Esophagus squamous epithelium (tissue), 4 donors: ENCODE measurements around the gene PSMD8.

ENCODE experiments used
- POLR2A ChIP-seq, 4 donors: fragments of 450-650 bp; IDR thresholded peaks; one replicate each; pipeline ENCODE4 v1.6.1; 2017; ENCODE audit warnings: antibody characterized with exemption in 4 of 4, mild to moderate bottlenecking in 4 of 4, moderate library complexity in 3 of 4
- TF ChIP-seq, protein P1 (sequence below), 6 experiments: fragments of 450-650 bp in 4 of 6; fragments of 200-600 bp in 2 of 6; sonication (generic) in 2 of 6; IDR thresholded peaks; one replicate each; pipeline ENCODE4 v1.5.1; 2016 to 2019; ENCODE audit warnings: antibody characterized with exemption in 6 of 6, mild to moderate bottlenecking in 4 of 6, moderate library complexity in 4 of 6

DNA sequence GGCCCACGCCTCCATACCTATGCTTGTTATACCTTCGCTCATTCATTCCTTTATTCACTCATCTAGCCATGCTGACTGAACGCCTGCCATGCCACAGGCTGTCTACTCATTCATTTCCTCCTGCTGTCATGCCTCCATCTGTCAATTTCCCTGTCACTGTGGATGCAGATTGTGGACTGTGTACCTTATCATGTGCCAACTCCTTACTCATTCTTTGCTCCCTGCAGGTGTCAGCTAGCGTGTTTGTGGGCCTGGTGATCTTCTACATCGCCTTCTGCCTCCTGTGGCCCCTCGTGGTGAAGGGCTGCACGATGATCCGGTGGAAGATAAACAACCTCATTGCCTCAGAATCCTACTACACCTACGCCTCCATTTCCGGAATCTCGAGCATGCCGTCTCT is 4.1 kb upstream of the PSMD8 start:
- TF ChIP-seq, protein P1, sequence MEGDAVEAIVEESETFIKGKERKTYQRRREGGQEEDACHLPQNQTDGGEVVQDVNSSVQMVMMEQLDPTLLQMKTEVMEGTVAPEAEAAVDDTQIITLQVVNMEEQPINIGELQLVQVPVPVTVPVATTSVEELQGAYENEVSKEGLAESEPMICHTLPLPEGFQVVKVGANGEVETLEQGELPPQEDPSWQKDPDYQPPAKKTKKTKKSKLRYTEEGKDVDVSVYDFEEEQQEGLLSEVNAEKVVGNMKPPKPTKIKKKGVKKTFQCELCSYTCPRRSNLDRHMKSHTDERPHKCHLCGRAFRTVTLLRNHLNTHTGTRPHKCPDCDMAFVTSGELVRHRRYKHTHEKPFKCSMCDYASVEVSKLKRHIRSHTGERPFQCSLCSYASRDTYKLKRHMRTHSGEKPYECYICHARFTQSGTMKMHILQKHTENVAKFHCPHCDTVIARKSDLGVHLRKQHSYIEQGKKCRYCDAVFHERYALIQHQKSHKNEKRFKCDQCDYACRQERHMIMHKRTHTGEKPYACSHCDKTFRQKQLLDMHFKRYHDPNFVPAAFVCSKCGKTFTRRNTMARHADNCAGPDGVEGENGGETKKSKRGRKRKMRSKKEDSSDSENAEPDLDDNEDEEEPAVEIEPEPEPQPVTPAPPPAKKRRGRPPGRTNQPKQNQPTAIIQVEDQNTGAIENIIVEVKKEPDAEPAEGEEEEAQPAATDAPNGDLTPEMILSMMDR (IDR thresholded peaks at IDR 0.05), result no peak
- no peak for TF ChIP-seq POLR2A (IDR thresholded peaks at IDR 0.05)
